ENCODE results near the gene MST1R. TPM values are rescaled to one million over a fixed set of nuclear protein-coding genes. Genes with fewer than 3 reads are reported as not detected.
A peak's percentile ranks its signal among the peaks of the same experiment; 100 is the strongest.
"Not testable (repeated sequence)": the region's sequence is repeated elsewhere in the genome, so short reads cannot be mapped to it uniquely, and the experiment has no call there.

Gene MST1R
- total and polyA plus RNA-seq, 2 experiments from 2014 or later: 0.32 to 0.35 TPM

- WGBS, 2 experiments (ENCODE audit: low coverage in 1 of 2, low lambda C conversion rate in 2 of 2, missing lambda C conversion rate in 2 of 2): 94 to 95% methylated on average over 4 of the region's 4 CpGs
- H3K4me2 ChIP-seq (ENCODE audit: unreplicated experiment): no peak overlapping the region
- H3K4me1 ChIP-seq (ENCODE audit: insufficient read depth): peaks cover 11% of the 10 kb centered on the region
- in situ Hi-C loops (cut with MboI): no loop called here
- no peak overlapping the region for H2AFZ ChIP-seq
- H3F3A ChIP-seq (ENCODE audit: insufficient read depth): 0 out of 2 replicates have a peak, but pooled peaks cover 8% of the 10 kb centered on the region
- H3K9ac ChIP-seq: no peak overlapping the region
- H3K79me2 ChIP-seq (ENCODE audit: insufficient read depth): peaks cover 39% of the 10 kb centered on the region; the same call in 1 of the 2 replicates
- DNase-seq: no peak
- no peaks in the 10 kb centered on the region for H4K20me1 ChIP-seq (ENCODE audit: insufficient read depth)
- TF ChIP-seq EZH2phosphoT487 (IDR thresholded peaks at IDR 0.05; ENCODE audit: insufficient read depth, low read depth) (no peak), EZH2 (IDR thresholded peaks at IDR 0.05; ENCODE audit: insufficient read depth, poor library complexity, severe bottlenecking) (no peak)
- no peaks in the 10 kb centered on the region for H3K36me3 ChIP-seq (ENCODE audit: low read depth)
- H3K9me2 ChIP-seq (ENCODE audit: insufficient read depth): no peaks in the 10 kb centered on the region
- H3K9me3 ChIP-seq (ENCODE audit: low read depth): no peaks in the 10 kb centered on the region
- no peak overlapping the region for H3K27ac ChIP-seq
- no peaks in the 10 kb centered on the region for H3K27me3 ChIP-seq (replicated peaks; ENCODE audit: insufficient read depth)
- no peak overlapping the region for H3K4me3 ChIP-seq
Observed at GRCh38 chr3:49926117-49926728, 22.6 kb upstream of the MST1R start.

GRCh38 chr3:49925485-49925884 is 21.8 kb upstream of the MST1R start:
- in situ Hi-C loops (cut with MboI): no loop called here
- TF ChIP-seq EZH2phosphoT487 (IDR thresholded peaks at IDR 0.05; ENCODE audit: insufficient read depth, low read depth): no peak
- TF ChIP-seq EZH2 (IDR thresholded peaks at IDR 0.05; ENCODE audit: insufficient read depth, poor library complexity, severe bottlenecking): no peak
- H3F3A ChIP-seq (ENCODE audit: insufficient read depth): 0 out of 2 replicates have a peak, but pooled peaks cover 6% of the 10 kb centered on the region
- H3K79me2 ChIP-seq (ENCODE audit: insufficient read depth): peaks cover 39% of the 10 kb centered on the region; the same call in 1 of the 2 replicates
- H3K27ac ChIP-seq: no peak overlapping the region
- DNase-seq: no peak
- H3K9ac ChIP-seq: no peak overlapping the region
- H4K20me1 ChIP-seq (ENCODE audit: insufficient read depth): no peaks in the 10 kb centered on the region
- H3K4me1 ChIP-seq (ENCODE audit: insufficient read depth): peaks cover 11% of the 10 kb centered on the region
- H3K9me2 ChIP-seq (ENCODE audit: insufficient read depth): no peaks in the 10 kb centered on the region
- H3K4me3 ChIP-seq: no peak overlapping the region
- WGBS, 2 experiments (ENCODE audit: low coverage in 1 of 2, low lambda C conversion rate in 2 of 2, missing lambda C conversion rate in 2 of 2): 96 to 100% methylated on average over 2 of the region's 2 CpGs
- no peaks in the 10 kb centered on the region for H3K36me3 ChIP-seq (ENCODE audit: low read depth)
- H3K27me3 ChIP-seq (replicated peaks; ENCODE audit: insufficient read depth): no peaks in the 10 kb centered on the region
- H3K4me2 ChIP-seq (ENCODE audit: unreplicated experiment): no peak overlapping the region
- H2AFZ ChIP-seq: no peak overlapping the region
- H3K9me3 ChIP-seq (ENCODE audit: low read depth): no peaks in the 10 kb centered on the region

GRCh38 chr3:49924683-49925082 is 21.0 kb upstream of the MST1R start:
- Histone ChIP-seq H3K9ac (no peak overlapping the region), H4K20me1 (ENCODE audit: insufficient read depth) (no peaks in the 10 kb centered on the region), H3K79me2 (ENCODE audit: insufficient read depth) (peaks cover 39% of the 10 kb centered on the region; the same call in 1 of the 2 replicates), H3K9me2 (ENCODE audit: insufficient read depth) (no peaks in the 10 kb centered on the region), H3K36me3 (ENCODE audit: low read depth) (no peaks in the 10 kb centered on the region), H3K27me3 (replicated peaks; ENCODE audit: insufficient read depth) (no peaks in the 10 kb centered on the region), H3K27ac (0 out of 2 replicates have a peak overlapping the region, but pooled peaks have one; percentile 8), H2AFZ (no peak overlapping the region), H3K9me3 (ENCODE audit: low read depth) (no peaks in the 10 kb centered on the region), H3K4me1 (ENCODE audit: insufficient read depth) (peaks cover 8% of the 10 kb centered on the region), H3F3A (ENCODE audit: insufficient read depth) (no peaks in the 10 kb centered on the region), H3K4me2 (ENCODE audit: unreplicated experiment) (no peak overlapping the region), H3K4me3 (no peak overlapping the region)
- no peak for TF ChIP-seq EZH2phosphoT487 (IDR thresholded peaks at IDR 0.05; ENCODE audit: insufficient read depth, low read depth)
- TF ChIP-seq EZH2 (IDR thresholded peaks at IDR 0.05; ENCODE audit: insufficient read depth, poor library complexity, severe bottlenecking): no peak
- 14 to 20% methylated on average over 2 of the region's 2 CpGs for WGBS, 2 experiments (ENCODE audit: low coverage in 1 of 2, low lambda C conversion rate in 2 of 2, missing lambda C conversion rate in 2 of 2)
- peak; percentile 82 for DNase-seq
- in situ Hi-C loops (cut with MboI): no loop called here

- H3K9me3 ChIP-seq (ENCODE audit: low read depth); H3K4me3 ChIP-seq; in situ Hi-C loops (cut with MboI); H3K9me2 ChIP-seq (ENCODE audit: insufficient read depth); H3K27me3 ChIP-seq (replicated peaks; ENCODE audit: insufficient read depth); H3K27ac ChIP-seq; H3K4me1 ChIP-seq (ENCODE audit: insufficient read depth); H2AFZ ChIP-seq; DNase-seq; H4K20me1 ChIP-seq (ENCODE audit: insufficient read depth); H3K79me2 ChIP-seq (ENCODE audit: insufficient read depth); H3F3A ChIP-seq (ENCODE audit: insufficient read depth); H3K9ac ChIP-seq; H3K4me2 ChIP-seq (ENCODE audit: unreplicated experiment); H3K36me3 ChIP-seq (ENCODE audit: low read depth): not testable (repeated sequence)
- 93 to 94% methylated on average over 19 of the region's 19 CpGs for WGBS, 2 experiments (ENCODE audit: low coverage in 1 of 2, low lambda C conversion rate in 2 of 2, missing lambda C conversion rate in 2 of 2)
Observed at GRCh38 chr3:49917806-49918590, 14.3 kb upstream of the MST1R start.
